Activated gamma-delta T cell treated with Interleukin-2 at 50 U/mL for 16 hours (primary cell): ENCODE measurements around the gene HIP1.
"Not testable (repeated sequence)": the region's sequence is repeated elsewhere in the genome, so short reads cannot be mapped to it uniquely, and the experiment has no call there.

Experiments used
- DNase-seq: peaks from one replicate; pipeline ENCODE4 v3.0.0-alpha.2; 2020

Gene HIP1

GRCh38 chr7:75608451-75609122 is 130.2 kb downstream of the HIP1 start:
- DNase-seq = no peak

- DNase-seq = no peak
Measured at GRCh38 chr7:75604408-75604807, 134.3 kb downstream of the HIP1 start.

GRCh38 chr7:75602831-75603230 is 135.9 kb downstream of the HIP1 start:
- DNase-seq = not testable (repeated sequence)

- no peak for DNase-seq
Measured at GRCh38 chr7:75601539-75601938, 137.2 kb downstream of the HIP1 start.

- not testable (repeated sequence) for DNase-seq
Measured at GRCh38 chr7:75600748-75601147, 138.0 kb downstream of the HIP1 start.

- no peak for DNase-seq
Measured at GRCh38 chr7:75599244-75599781, 139.4 kb downstream of the HIP1 start.

- no peak for DNase-seq
Measured at GRCh38 chr7:75596727-75597614, 141.8 kb downstream of the HIP1 start.

- no peak for DNase-seq
Measured at GRCh38 chr7:75595766-75596165, 143.0 kb downstream of the HIP1 start.

GRCh38 chr7:75593500-75594184 is 145.1 kb downstream of the HIP1 start:
- DNase-seq = not testable (repeated sequence)

- DNase-seq = no peak
Measured at GRCh38 chr7:75591467-75592255, 147.1 kb downstream of the HIP1 start.

- DNase-seq = no peak
Measured at GRCh38 chr7:75590373-75591005, 148.3 kb downstream of the HIP1 start.

GRCh38 chr7:75584354-75584753 is 154.4 kb downstream of the HIP1 start:
- DNase-seq = no peak

- DNase-seq = no peak
Measured at GRCh38 chr7:75583255-75583654, 155.5 kb downstream of the HIP1 start.

GRCh38 chr7:75579899-75580298 is 158.8 kb downstream of the HIP1 start:
- DNase-seq = no peak

GRCh38 chr7:75578081-75578480 is 160.7 kb downstream of the HIP1 start:
- DNase-seq = no peak

- no peak for DNase-seq
Measured at GRCh38 chr7:75575488-75576121, 163.1 kb downstream of the HIP1 start.

- DNase-seq = no peak
Measured at GRCh38 chr7:75573477-75574019, 165.2 kb downstream of the HIP1 start.

- no peak for DNase-seq
Measured at GRCh38 chr7:75572814-75573213, 165.9 kb downstream of the HIP1 start.

- DNase-seq = no peak
Measured at GRCh38 chr7:75572396-75572795, 166.3 kb downstream of the HIP1 start.

- DNase-seq = no peak
Measured at GRCh38 chr7:75571209-75571608, 167.5 kb downstream of the HIP1 start.

- DNase-seq = not testable (repeated sequence)
Measured at GRCh38 chr7:75569629-75570282, 169.0 kb downstream of the HIP1 start.
